ENCODE results near the gene SAMD10.
"Not testable (repeated sequence)": the region's sequence is repeated elsewhere in the genome, so short reads cannot be mapped to it uniquely, and the experiment has no call there.

The SAMD10 gene

GRCh38 chr20:63979557-63980316 lies at the start of gene SAMD10:
SAMD10 (minus strand) TSS chr20:63979642; CDS start chr20:63979467, 175 bp downstream.
- peak; percentile 81 for DNase-seq (ENCODE audit: low spot score)

DNA sequence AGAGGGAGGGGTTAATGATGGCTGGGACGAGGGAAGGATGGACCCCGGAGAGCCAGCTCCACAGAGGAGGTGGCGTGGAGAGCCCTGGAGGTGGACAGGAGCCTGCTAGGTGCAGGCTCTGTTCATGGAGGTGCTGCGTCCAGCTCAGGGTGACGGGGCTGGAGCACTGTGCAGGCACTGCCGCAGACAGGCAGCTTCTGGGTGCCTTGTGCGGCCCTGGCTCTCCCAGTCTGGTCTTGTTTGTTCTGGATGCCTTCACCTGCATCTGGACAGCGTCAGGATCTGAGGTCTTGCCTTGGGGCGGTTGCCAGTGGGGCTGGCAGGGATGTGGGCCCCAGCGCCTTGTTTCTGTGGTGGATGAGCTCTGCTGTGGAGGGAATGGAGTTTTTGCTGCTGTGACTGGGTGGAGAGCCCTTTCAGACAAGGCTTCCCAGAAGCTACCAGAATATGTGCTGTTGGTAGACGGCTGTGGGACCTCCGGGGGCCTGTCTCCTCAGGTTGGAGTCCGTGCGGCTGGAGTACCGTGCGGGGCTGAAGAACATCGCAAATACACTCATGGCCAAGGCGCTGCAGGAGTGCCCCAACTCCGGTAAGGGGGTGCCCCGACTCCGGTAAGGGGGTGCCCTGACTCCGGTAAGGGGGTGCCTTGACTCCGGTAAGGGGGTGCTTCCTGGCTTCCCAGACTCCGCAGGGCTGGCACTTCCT lies 48.7 kb upstream of the SAMD10 start:
- no peak for DNase-seq (ENCODE audit: low spot score)

DNA sequence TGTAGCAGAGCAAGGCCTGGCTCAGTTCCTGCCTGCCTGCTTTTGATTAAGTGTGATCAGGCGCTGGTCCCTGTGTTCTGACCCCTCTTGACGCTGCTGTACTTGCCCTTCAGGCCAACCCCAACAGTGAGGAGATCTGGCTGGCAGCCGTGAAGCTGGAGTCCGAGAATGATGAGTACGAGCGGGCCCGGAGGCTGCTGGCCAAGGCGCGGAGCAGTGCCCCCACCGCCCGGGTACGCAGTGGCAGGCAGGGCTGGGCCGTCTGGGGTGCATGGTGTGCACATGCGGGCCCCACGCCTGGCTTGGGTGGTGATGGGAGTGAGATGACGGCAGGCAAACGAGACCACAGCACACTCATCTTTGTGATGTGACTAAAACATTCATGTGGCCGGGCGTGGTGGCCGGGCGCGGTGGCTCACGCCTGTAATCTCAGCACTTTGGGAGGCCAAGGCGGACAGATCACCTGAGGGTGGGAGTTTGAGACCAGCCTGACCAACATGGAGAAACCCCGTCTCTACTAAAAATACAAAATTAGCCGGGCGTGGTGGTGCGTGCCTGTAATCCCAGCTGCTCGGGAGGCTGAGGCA lies 46.5 kb upstream of the SAMD10 start:
- DNase-seq (ENCODE audit: low spot score), result no peak

DNA sequence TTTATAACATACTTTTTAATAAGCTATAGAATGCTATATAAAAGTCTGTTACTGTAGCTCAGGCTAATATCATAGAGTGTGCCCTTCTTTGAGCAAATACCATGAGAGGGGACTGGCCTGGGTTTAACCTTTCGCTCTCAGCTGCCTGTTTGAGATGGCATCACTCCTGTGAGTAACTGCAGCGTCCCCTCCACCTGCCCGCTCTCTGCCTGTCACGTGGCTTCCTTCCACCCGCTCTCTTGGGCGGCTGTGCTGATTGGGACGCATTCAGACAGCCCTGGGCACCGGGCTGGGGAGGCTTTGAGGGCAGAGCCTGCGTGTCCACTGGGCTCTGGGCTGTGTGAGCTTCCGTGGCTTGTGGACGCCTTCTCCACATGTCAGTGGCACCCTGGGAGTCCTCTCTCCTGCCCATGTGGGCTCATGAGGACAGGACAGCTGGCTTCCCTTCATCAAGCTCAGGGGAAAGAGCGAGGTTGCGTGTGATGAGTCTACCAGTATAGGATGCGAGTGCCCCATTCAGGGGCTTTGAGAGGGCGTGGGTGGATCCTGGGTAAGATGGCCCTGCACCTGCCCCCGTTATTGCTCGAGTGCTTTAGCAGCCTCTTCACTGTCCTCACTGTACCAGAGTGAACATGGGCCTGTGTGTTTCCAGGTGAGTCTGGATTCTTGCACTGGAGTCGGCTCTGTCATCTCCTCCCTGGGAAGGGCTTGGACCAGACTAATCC lies 45.8 kb upstream of the SAMD10 start:
- no peak for DNase-seq (ENCODE audit: low spot score)

DNA sequence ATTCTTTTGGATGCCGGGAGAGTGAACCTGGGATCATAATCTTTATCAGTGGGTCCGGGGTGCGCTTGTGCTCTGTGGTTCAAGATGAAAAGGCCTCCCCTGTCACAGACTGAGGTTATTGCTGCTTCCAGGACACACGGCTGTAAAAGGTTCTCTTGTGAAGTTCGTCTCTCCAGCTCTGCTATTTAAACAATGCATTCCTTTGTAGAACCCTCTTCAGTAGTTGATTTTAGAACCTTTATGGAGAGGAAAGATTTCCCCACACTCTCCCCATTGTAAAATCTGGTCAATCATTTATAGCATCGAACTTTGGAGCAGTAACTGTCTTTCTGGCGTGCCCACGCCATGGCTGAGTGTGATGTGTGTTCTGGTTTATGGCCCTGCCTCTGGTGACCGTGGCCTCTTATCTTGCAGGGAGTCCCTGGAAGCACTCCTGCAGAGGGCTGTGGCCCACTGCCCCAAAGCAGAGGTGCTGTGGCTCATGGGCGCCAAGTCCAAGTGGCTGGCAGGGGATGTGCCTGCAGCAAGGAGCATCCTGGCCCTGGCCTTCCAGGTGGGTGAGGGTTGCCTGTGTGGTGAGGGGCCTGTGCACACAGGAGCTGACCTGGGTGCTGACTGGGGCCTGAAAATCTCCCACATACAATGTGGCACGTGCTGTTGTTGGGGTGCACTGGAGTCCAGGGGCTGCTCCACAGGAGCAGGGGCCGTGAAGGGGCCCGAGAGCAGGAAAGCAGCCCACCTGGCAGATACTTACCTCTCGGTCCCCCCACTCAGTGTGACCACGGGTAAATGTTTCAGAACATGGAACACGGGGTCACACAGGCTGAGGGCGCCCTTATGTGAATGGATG lies 44.9 kb upstream of the SAMD10 start:
- DNase-seq (ENCODE audit: low spot score), result no peak

DNA sequence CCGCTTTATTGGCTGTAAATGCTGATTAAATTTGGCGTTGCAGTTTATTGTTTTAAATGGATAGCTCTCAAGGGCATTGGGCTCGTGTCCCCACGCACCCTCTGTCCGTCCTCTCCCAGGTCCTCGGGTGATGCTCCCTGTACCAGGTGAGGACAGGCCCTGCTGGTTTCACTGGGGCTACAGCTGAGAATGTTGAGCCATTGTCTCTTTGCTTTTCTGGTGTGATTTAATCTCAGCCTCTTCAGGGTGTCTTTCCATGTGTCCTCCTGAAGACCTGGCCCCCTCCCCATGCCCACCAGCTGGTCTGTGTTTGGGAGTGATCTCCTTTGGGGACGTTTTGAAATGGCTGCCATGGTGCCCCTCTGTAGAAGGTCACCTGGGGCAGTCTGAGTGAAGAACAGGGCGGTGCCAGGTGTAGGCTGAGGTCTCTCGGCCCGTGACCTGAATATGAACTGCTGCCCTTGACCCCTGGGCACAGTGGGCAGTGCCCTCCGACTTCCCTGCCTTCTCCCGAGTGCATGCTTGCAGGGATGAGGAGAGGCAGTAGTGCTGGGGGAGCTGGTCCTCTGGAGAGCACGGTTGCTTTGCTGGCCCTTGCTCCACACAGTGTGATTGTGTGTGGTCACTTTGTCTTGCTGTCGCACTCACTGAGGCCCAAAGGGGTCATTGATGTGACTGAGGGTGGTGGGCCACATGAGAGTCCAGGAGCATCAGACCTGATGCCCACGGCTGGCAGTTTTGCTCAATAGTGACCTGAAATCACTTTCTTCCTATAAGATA lies 44.1 kb upstream of the SAMD10 start:
- no peak for DNase-seq (ENCODE audit: low spot score)

DNA sequence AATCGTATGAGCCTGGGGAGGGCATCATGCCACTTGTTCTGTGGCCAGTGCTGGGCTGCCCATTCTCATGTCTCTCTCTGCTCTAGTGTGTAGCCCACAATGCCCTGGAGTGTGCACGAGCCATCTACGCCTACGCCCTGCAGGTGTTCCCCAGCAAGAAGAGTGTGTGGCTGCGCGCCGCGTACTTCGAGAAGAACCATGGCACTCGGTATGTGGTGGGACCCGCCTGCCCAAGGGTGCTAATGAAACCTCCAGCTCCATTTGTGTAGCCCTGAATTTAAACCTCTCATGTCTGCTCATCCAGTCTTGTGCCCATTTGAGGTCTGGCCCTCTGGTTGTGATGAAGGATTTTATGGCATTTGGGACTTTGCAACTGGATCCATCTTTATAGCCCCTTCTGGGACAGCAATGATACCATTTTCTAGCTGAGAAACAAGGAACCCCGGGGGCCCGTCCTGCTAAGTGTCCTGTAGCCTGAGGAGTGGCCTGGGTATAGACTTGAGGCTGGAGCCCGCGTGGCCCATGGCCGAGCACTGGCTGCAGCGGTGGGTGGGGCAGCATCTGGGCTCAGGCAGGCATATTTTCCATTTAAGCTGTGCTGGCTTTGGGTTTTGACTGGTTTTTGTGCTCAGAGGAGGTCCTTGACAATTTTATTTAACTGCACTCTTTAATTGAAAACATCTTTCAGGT lies 43.4 kb upstream of the SAMD10 start:
- DNase-seq (ENCODE audit: low spot score), result no peak

DNA sequence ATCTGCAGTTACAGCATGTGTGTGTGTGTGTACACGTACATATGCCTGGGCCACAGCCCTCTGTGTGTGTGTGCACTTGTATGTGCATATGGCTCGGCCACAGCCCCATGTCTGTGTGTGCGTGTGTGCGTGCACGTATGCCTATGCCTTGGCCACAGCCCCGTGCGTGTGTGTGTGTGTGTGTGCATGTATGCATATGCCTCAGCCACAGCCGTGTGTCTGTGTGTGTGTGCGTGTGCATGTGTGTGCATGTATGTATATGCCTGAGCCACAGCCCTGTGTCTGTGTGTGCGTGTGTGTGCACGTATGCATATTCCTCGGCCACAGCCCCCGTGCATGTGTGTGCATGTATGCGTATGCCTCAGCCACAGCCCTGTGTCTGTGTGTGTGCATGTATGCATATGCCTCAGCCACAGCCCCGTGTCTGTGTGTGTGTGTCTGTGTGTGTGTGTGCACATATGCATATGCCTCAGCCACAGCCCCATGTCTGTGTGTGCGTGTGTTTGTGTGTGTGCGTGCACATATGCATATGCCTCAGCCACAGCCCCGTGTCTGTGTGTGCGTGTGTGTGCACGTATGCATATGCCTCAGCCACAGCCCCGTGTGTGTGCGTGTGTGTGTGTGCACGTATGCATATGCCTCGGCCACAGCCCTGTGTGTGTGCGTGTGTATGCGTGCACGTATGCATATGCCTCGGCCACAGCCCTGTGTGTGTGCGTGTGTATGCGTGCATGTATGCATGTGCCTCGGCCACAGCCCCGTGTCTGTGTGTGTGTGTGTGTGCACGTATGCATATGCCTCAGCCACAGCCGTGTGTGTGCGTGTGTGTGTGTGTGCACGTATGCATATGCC lies 41.9 kb upstream of the SAMD10 start:
- no peak for DNase-seq (ENCODE audit: low spot score)

DNA sequence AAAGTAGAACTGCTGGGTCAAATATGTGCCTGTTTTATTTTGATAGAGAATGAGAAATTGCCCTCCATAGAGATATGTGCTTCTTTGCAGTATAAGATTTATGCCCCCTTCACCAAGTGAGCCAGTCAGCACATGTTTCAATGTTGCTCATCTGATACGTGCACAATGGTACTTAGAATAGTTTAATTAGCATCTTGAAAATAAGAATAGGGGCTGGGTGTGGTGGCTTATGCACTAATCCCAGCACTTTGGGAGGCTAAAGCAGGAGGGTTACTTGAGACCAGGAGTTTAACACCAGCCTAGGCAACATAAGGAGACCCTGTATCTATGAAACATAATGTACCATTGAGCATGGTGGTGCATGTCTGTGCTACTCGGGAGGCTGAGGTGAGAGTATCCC lies 36.2 kb upstream of the SAMD10 start:
- no peak for DNase-seq (ENCODE audit: low spot score)

- not testable (repeated sequence) for DNase-seq (ENCODE audit: low spot score)
These were observed 33.1 kb upstream of the SAMD10 start for GRCh38 chr20:64012385-64013154.

GRCh38 chr20:64011366-64011779 lies 31.9 kb upstream of the SAMD10 start:
- no peak for DNase-seq (ENCODE audit: low spot score)

GRCh38 chr20:64010711-64011237 lies 31.3 kb upstream of the SAMD10 start:
- DNase-seq (ENCODE audit: low spot score), result no peak

DNA sequence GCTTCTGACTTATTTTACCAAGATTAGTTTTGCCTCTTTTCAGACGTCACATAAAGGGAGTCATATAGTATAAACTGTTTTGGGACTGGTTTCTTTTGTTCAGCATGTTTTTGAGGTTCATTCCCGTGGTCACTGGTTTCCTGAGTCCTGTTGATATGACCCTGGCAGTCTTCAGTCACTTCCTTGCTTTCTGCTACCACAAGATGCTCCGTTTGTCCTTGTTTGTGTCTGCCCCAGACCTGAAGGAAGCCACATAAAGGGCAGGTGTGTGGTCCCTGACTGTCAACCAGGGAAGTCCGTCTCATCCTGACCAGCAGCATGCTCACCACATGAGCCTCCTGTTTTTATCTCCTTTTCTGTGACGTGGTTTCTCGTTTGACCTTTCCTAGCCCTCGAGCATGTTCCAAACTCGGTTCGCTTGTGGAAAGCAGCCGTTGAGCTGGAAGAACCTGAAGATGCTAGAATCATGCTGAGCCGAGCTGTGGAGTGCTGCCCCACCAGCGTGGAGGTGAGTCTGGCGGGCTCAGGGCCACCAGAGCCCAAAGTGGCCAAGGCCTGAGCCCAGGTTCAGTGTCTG lies 30.5 kb upstream of the SAMD10 start:
- DNase-seq (ENCODE audit: low spot score), result no peak

GRCh38 chr20:64006902-64007301 lies 27.5 kb upstream of the SAMD10 start:
- DNase-seq (ENCODE audit: low spot score), result peak; percentile 22

- no peak for DNase-seq (ENCODE audit: low spot score)
These were observed 27.0 kb upstream of the SAMD10 start for GRCh38 chr20:64006490-64006889.

GRCh38 chr20:64005394-64005793 lies 26.0 kb upstream of the SAMD10 start:
- no peak for DNase-seq (ENCODE audit: low spot score)

DNA sequence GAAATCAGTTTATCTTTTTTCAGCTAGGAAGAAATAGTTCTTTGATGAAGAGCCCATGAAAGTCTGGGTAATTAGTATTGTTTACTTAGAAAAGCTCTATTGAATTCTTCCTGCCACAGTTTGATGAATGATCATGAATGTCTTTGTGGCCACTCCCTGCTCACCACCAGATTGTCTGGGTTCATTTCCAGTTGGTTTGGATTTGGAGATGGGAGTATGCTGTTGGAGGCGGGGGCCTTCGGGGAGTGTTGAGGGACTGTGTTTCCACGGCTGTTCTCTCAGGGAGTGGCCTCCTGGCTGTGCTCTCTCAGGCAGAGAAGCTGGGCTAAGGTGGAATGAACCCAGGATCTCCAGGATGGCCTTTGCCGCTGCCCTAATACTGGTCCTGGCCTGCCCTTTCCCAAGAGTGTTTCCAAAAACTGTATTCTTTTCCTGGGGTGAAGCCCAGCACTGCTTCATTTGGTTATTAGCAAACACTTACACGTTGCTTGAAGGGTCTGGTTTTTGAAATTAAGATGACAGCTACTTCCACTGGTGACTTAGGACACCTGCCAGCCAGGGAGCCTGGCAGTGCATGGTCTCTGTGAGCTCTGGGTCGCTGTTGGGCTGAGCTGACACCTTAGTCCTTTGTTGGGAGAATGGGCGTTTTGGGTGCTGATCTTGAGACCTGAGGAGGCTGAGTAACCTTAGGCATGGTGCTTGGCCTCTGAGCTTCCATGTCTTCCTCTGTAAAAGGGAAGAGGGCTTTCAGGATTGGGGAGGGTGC lies 24.7 kb upstream of the SAMD10 start:
- no peak for DNase-seq (ENCODE audit: low spot score)
